ENCODE data around the gene PTER.

Gene PTER, protein sequence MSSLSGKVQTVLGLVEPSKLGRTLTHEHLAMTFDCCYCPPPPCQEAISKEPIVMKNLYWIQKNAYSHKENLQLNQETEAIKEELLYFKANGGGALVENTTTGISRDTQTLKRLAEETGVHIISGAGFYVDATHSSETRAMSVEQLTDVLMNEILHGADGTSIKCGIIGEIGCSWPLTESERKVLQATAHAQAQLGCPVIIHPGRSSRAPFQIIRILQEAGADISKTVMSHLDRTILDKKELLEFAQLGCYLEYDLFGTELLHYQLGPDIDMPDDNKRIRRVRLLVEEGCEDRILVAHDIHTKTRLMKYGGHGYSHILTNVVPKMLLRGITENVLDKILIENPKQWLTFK

DNA sequence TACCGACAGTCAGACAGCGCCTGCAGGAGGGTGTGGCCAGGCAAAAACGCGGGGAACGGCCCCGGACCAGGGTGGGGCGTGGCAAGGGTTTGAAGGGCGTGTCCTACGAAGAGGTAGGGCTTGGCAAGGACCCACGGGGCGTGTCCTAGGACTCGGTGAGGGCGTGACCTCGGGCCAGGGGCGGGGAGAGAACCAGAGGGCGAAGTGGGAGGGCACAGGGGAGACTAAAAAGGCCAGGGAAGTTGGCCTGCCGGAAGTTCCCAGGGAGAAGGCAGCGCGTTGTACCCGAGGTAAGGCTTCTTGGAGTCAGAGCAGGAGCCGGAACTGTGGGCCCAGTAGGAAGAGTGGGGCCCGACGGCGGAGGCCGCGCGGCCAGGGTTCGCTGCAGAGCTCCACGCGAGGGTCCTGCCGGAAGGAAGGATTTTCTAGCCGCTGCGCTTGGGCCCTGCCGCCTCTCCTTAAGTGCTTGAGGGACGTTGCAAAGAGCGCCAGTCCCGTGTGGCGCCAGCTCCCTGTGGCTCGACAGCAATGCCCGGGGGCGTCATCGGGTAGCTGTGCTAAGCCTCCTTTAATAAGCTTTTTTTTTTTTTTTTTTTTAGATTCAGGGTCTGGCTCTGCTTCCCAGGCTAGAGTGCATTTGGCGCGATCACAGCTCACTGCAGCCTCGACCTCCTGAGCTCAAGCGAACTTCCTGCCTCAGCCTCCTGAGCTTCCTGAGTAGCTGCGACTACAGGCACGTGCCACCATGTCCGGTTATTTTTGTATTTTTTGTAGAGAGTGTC, at the start of gene PTER:
TSS of gene PTER (plus strand) at position 253 of the 782 bp plus-strand sequence. CDS start 47,375 bp downstream, outside the sequence.
- DNase-seq: peak; percentile 76

DNA sequence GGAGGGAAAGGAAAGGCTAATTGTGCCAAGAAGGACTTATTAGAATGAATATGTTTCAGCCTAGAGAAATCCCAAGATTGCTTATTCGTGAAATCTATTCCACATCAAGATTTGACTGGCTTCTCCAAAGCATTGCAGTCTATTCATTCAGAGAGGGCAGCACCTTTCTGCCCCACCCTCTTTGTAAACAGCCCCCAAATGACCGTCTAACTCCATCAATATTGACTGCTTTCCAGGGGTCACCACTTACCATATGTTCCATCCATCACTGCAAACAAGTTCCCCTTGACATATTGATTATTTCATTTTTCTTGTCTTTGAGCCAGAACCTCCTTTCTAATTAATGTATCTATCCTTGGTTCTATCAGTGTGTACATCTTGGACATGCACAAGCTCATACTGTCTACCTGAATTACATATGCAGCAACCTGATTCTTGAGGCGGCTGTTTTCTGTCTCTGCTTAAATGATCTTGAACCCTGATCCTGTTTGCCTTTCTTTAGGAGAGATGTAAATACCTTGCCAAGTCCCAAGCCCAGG, 44.2 kb upstream of the PTER start:
- no peak for DNase-seq

DNA sequence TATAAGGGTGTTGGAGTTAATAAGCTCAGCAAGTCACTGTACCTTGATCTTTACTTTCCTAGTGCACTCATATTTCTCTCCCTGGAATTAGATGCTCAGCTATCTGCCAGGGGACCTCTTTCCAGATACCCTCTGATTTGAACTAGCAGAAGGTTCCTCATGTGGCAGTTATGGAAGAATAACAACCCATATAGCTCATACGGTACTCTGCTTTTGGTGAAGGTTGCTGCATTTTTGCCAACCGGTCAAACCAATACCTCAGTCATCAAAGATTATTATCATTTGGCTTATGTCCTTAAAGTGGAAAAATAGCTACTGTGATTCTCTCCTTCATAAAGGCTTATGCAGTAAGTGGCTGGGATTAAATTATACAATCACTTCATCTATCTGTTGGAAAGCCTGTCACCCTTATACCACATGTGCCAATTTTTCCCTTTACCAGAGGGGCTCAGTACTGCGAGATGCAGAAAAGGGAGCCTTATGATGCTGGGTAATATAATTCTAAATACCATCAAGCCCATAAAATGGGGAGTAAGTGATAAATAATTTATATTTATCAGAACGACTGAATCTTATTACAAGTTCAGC, 43.4 kb upstream of the PTER start:
- no peak for DNase-seq

DNA sequence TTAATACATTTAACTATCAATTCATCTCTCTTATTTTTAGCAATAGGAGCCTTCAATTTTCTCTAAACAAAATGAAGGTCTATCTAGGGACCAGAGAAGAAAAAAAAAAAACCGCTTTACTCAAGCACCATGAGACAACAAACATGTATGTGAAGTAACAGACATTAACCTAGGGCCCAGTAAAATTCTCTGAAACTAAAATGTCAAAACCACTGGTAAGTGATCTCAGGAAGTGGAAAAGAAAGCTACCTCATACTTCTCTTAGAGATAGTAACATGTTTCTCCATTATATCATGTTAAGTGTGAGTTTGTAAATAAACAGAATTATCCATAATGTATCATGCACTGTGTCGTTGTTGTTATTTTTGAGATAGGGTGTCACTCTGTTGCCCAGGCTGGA, 35.4 kb upstream of the PTER start:
- DNase-seq: no peak

DNA sequence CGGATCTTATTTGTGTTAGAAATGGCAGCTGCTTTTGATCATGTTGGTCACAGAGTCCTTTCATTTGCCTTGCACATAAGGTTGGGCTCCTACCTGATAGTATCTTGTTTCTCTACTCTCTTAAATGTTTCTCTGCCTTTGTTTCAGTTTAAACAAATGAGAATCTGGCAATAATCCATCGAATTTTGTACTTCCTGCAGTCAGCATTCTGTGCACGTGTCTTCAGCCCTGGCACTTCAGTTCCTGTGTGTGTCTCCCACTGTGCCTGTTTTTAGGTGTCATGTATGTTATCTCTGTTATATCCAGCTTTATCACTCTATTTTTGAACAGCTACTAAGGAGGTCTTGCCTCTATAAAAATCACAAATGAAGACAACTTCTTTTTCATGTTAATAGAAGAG, 28.4 kb upstream of the PTER start:
- no peak for DNase-seq

DNA sequence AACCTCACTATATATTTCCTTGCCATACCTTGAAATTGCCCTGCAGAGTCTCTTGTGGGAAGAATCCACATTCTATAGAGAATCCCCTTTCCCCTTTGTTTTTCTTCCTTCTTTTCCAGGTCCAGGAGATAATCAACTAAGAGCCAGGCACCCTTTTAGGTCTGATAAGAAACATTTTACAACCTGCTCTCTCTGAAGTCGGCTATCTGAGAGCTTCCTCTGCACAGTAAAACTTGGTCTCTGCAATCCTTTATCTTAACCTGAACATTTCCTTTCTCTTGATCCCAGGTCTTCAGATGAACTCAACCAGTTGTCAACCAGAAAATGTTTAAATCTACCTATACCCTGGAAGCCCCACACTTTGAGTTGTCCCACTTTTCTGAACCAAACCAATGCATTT, 19.5 kb upstream of the PTER start:
- DNase-seq: no peak

DNA sequence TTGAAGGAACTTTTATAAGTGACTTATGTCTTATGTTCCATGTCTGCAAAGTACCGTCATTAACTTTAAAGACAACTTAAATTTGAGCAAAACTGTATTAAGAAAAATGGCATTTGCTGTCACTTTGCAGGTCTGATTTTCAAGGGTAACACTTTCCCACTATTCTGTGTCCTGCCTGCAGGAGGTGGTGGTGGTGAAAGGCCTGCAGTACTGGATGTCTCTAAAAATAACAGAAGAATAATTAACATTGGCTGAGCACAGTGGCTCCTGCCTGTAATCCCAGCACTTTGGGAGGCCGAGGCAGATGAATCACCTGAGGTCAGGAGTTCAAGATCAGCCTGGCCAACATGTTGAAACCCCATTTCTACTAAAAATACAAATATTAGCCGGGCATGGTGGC, 13.2 kb upstream of the PTER start:
- no peak for DNase-seq

DNA sequence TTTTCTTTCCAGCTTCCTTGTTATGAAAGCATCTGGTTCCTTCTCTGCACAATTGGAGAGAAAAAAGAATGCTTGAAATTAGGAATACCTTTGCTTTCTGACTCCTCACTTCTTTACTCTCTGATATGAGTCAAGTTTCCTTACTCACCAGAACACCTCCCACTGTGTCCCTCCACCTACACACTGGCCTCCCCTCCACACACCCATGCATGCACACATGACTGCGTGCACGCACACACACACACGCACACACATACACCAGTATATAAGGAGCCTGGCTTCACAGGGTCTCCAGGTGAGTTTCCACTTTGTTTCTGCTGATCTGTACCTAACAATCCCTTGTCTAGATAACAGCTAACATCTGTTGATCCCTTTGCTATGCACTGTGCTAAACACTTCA, 11.4 kb upstream of the PTER start:
- DNase-seq: no peak

DNA sequence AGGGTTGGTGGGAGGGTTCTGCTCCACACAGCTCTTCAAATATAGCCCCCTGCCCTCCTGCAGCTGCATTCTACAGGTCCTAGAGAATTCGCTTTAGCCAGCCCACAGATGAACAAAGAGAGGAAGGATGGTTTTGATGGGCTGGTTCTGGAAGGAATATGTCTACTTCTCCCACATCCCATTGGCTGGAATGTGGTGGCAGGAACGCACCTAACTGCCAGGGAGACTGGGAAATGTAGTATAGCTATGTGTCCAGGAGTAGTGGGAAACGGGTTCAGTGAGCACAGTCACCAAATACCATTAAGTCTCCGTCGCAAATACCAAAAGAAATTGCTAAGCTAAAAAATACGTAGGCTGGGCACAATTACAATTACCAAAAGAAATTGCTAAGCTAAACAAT, 7.3 kb upstream of the PTER start:
- DNase-seq: no peak

DNA sequence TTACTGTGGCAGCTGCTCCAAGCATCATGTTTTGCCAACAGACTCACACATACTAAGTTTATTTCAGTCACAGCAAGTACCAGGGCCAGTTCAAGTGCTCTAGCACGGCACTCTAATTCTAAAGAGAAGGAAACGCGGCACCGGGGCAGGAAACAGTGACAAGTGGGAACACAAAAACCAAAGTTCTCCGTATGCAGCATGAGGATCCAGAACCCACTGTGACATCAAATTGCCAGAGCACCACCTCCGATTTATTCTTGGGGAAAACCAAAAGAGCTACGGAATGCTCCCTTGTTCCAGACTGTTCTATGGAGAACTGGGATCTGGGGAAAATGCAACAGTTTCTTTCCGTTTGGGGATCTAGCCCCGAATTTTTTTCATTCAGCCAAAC, 448 bp upstream of the PTER start:
- DNase-seq: no peak

DNA sequence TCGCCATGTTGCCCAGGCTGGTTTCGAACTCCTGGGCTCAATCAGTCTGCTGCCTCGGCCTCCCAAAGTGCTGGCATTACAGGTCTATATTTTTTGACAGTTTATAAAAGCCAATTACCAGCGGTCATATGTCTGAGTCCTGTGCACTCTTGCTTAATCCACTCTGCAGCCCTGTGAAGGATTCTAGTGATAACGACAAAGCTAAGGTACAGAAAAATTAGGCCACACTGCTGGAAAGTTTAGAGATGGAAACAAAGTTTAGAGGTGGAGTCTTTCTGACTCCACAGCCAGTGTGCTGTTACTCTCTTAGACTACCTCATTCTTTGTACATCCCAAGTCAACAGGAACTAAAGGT, 707 bp downstream of the PTER start:
- no peak for DNase-seq

DNA sequence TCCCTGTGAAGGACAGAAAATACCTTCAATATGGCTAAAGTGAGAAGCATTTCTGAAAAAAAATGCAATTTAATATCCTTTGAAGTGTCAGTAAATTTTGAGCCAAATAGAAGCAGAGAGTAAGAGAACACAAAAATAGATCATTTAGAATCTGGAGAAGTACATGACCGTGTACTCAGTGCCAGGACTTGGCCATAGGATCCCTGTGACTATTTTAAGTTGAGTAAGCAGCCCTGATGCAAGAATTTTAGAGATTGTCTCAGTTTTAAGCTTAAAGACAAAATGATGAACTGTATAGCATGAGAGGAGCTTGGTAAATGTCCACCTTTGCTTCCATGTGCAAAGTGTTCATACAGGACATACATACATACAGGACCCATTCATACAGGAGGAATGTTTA, 2.5 kb downstream of the PTER start:
- DNase-seq: no peak

DNA sequence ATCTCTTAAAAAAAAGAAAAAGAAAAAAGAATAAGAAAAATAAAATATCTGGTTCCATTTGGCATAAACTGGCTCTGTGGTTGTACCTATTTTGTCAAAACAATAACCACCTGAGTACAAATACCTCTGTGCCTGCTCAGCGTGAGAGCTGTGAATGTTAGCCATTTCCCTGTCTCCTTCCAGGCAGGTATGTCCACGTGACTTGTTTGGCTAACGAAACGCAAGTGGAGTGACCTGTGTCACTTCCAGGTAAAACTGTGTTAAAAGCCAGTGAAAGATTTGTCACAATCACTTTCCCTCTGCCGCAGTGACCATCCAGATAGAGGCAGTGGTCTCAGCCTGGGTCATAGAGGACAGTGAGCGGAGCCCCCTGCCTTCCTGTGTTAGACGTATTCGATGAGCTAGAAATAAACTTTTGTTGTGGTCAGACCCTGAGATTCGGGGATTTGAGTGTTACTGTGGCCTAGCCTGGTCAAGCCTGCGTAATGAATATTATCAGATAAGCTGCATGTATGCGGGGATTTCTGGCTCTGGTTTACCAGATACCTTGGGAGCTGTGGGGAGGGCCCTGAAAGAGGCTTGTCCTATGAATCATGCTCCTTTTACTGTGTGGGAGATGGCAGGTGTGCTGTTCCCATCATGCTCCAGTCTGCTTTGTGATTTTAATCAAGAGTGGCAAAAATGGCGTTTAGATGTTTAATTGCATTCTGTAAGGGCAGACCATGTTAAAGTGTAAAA, 3.8 kb downstream of the PTER start:
- DNase-seq: no peak

DNA sequence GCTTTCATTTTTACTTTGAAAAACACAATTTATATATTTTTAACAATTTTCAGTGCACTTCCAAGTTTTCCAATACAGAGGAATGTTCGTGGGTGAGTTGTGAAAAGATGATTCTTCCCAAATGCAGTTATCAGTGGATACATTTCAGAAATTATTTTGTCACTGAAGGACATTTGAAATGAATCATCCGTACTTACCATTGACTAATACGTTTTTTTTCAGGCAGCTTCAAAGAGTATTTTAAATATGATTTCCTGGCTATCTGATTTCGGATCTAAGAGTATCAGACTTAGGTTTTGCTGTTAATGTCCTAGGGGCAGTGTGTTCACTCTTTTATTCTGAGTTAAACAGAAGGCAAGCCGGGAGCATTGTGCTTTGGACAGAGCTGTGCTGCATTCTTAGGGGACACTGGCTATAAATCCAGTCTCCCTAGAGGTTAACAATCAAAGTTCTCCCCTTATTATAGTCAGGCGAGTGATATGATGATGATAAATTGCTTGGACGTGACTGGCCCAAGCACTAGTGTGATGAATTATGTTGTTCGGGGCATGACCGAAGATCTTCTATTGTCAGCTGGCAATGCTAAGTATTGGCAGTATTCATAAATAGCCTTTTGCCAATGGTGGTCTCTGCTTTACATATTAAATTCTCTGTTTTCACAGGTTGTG, 4.5 kb downstream of the PTER start:
- DNase-seq: no peak

DNA sequence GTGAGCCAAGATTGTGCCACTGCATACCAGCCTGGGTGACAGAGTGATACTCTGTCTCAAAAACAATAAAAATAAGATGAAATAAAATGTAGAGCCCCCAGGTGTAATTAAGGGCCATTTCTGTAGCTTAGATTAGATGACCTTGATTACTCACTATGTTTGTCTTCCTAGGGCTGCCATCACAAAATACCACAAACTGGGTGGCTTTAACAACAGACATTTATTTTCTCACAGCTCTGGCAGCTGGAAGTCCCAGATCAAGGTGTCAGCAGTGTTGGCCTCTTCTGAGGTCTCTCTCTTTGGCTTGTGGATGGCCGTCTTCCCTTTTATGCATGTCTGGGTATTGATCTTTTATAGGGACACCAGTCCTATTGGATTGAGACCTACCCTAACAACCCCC, 6.1 kb downstream of the PTER start:
- DNase-seq: no peak

DNA sequence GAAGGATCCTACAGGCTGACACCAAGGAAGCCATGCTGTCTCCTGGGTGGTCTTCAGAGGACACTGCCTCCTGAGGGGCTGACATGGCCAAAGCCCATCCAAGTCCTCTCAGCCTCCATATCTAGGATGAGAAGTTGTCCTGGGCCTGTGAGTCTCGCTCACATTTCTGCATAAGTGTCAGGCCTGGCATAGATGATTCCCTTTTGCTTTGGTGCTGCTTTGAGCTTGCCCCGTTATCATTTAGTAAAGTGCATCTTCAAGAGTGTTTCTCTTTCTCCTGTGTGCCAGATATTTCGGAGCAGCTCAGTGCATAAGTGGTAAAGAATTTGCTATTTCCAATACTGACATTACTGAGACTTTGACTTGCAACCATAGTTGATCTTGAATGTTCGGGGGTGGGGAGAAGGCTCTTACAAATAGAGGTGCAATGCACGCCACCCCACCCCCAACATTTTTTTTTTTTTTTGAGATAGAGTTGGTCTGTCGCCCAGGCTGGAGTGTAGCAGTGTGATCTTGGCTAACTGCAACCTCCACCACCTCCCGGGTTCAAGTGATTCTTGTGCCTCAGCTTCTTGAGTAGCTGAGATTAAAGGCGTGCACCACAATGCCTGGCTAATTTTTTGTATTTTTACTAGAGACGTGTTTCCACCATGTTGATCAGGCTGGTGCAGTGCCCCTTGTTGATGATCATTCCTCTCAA, 9.1 kb downstream of the PTER start:
- DNase-seq: no peak

DNA sequence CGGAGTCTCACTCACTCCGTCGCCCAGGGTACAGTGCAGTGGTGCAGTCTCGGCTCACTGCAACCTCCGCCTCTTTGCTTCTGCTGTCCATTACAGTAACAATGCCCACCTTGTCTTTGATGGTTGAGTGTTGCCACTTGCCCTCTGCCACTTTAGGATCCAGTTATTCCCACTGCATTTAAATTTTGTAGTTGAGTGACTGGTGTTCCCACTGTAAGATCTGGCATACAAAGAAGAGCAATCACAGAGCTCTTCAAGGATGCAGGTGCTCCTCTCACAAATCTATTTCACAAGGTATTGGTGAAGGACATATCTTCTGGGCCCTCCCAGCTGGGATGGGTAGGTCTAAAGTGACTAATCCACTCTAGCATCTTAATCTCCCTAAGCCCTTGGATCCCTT, 12.6 kb downstream of the PTER start:
- DNase-seq: no peak

DNA sequence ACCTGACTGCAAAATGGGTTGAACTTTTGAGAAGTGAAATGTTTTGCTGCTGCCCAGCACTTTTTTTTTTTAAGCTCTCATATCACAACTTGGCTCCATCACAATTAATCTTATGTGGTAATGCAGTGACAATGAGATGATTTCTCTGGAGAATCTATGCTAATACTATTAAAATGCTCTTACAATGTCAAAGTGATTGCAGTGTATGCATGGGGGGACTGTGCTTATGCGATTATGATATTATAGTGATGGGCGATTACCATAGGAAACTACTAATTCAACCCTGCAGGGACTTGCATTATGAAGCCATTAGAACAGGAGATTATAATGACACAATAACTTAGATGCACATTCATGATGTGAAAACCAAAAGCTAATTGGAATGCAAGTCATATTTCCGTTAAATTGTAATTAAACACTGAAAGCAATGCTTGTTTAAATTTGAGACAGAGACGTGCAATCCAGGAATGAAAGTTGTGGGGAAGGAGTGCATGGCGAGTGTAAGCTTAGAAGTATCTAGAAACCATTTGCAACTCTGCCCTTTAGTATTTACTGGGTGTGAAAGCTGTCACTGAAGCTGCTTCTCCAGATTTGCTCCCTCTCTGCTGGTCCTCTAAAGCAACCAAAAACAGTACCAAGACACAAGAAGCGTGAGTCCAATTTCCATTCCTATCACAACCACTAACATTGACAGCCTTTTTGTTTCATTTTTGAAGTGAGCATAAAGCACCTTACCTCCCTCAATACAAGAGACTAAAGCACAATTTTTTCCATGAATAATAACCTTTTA, 21.6 kb downstream of the PTER start:
- no peak for DNase-seq

DNA sequence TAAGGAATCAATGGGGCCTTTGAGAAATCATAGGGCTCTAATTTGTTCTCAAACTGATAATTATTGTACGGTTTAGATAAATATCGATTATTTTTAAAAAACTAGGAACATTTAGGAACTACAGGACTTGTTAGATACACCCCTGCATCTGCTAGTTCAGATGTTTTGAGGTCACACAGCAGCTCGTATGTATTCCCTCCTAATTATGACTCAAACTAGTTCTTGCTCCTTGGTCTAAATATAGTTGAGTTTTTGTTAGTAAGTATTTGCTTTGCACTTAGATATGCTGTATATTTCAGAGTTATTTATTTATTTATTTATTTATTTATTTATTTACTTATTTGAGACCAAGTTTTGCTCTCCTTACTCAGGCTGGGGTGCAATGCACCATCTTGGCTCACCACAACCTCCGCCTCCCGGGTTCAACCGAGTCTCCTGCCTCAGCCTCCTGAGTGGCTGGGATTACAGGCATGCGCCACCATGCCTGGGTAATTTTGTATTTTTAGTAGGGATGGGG, 22.7 kb downstream of the PTER start:
- DNase-seq: no peak

DNA sequence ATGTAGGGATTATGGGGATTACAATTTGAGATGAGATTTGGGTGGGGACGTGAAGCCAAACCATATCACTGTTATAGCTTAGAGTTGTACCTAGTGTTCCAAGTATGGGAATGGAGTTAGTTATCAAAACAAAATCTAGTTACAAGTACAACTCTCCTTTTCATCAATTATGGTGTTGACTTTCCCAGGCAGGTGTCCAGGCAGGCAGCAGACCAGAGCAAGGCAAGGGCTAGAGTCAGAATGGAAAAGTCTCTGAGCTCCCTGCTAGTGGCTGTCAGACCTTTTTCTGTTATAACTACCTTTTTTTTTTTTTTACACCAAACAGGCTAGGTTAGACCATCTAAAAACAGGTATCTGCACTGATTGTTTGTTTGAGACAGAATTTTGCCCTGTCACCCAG, 29.2 kb downstream of the PTER start:
- no peak for DNase-seq

DNA sequence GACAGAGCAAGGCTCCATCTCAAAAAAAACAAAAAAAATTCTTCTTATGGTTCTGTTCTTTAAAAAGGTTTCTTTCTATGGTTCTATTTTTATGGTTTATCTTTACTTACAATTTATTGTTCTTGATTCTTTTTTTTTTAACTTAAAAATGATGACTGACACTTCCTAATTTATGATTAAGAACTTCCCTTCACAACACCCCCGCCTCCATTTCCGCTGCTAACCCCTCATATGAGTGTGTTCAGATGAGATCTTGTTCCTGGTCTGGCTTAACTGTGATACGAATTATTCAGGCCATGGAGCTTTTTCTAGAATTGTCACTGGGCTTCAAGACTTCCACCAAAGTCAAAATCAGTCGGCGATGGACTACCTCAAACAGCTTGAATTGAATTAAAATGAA, 33.9 kb downstream of the PTER start:
- DNase-seq: no peak

All from HCEC 1CT (cell line).